MG63 (cell line): ENCODE measurements around the gene WDR90. TPM values are rescaled to one million over a fixed set of nuclear protein-coding genes. Genes with fewer than 3 reads are reported as not detected.

ENCODE experiments used
- DNase-seq: peaks from one replicate; pipeline ENCODE4 v3.0.0-alpha.2; 2020
- H3K27me3 ChIP-seq: fragments of 250-450 bp; sonication (Bioruptor Pico); 2 replicates; pipeline ENCODE4 v1.5.1; 2020; ENCODE audit warnings: mild to moderate bottlenecking, moderate library complexity
- H3K36me3 ChIP-seq: fragments of 250-450 bp; sonication (Bioruptor Pico); 2 replicates; pipeline ENCODE4 v1.5.1; 2020; ENCODE audit warnings: mild to moderate bottlenecking, moderate library complexity
- H3K4me3 ChIP-seq: fragments of 250-450 bp; sonication (Bioruptor Pico); 2 replicates; pipeline ENCODE4 v1.5.1; 2020; ENCODE audit warnings: mild to moderate bottlenecking, moderate library complexity
- H3K9me3 ChIP-seq: fragments of 250-450 bp; sonication (Bioruptor Pico); 2 replicates; pipeline ENCODE4 v1.5.1; 2020; ENCODE audit warnings: mild to moderate bottlenecking, moderate library complexity
- total RNA-seq: library from RNA; depleted of rRNA; stranded (reverse); fragments of >200 nt; shearing (Covaris generic); gene quantifications from 2 replicates; pipeline ENCODE4 v1.2.3, GENCODE V29; 2014; ENCODE audit warnings: low replicate concordance

Gene WDR90
- total RNA-seq, 1 experiment from 2014 or later: 17.3 TPM

DNA sequence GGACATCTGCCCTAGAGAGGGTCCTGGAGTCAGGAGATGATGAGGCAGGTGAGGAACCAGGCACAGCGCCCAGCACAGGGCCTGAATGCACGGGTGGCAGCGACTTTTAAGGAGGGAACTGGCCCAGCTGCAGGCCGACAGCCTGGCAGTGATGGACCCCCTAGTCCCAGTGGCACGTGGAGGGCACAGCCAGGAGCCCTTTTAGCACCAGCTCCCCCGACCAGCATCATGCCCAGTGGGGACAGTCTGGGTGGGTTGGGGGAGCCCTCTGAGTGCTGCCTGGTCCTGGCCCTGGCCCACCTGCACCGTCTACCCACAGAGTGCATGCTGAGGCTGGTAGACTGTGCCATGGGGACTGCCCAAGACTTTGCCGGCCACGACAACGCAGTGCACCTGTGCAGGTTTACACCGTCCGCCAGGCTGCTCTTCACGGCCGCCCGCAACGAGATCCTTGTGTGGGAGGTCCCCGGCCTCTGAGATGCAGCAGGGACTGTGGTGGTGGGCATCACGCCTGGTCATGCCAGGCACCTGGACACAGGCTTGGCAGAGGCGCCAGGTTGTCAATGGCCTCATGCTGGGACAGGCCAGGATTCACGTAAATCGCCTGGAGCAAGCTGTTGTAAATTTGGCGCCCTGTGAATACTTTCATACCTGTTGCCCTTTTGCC lies 18.1 kb downstream of the WDR90 start:
- Histone ChIP-seq H3K9me3 (no peaks in the 10 kb centered on the region), H3K36me3 (peaks cover 49% of the 10 kb centered on the region), H3K27me3 (no peaks in the 10 kb centered on the region), H3K4me3 (peak overlapping the region; percentile 96)
- DNase-seq: no peak

GRCh38 chr16:667780-668518 lies 18.8 kb downstream of the WDR90 start, which contains the start of gene RHOT2:
Gene RHOT2, plus strand, starts transcription at chr16:668132. Its CDS starts 68 bp downstream, at chr16:668200.
- peaks cover 55% of the 10 kb centered on the region for H3K36me3 ChIP-seq
- no peaks in the 10 kb centered on the region for H3K27me3 ChIP-seq
- peak; percentile 96 for DNase-seq
- H3K9me3 ChIP-seq: no peaks in the 10 kb centered on the region
- peak within 1 kb of the TSS; percentile 96 for H3K4me3 ChIP-seq

GRCh38 chr16:668519-669171 lies 19.5 kb downstream of the WDR90 start:
- peak overlapping the region; percentile 96 for H3K4me3 ChIP-seq
- H3K36me3 ChIP-seq: peaks cover 59% of the 10 kb centered on the region
- H3K27me3 ChIP-seq: no peaks in the 10 kb centered on the region
- H3K9me3 ChIP-seq: no peaks in the 10 kb centered on the region
- DNase-seq: no peak

DNA sequence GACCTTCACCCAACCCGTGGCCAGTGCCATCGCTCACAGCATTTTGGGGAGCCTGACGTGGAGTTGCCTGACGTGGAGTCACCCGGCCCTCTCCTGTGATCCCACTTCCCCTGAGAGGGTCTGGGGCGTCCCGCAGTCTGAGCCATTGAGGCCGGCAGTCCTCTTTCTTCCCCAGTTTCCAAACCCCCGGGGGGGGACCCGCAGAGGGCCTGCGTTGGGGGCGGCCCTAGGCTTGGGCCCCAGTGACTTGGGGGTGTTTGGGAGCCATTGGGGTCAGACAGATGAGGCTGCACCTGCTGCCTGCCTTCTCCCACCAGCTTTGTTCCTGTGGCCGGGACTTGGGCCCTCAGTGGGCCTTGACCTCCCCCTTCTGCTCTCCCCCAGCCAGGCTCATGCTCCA lies 20.5 kb downstream of the WDR90 start:
- H3K9me3 ChIP-seq: no peaks in the 10 kb centered on the region
- no peaks in the 10 kb centered on the region for H3K27me3 ChIP-seq
- H3K36me3 ChIP-seq: peaks cover 63% of the 10 kb centered on the region
- no peak for DNase-seq
- H3K4me3 ChIP-seq: peak overlapping the region; percentile 96

- H3K4me3 ChIP-seq: no peak overlapping the region
- peaks cover 65% of the 10 kb centered on the region for H3K36me3 ChIP-seq
- H3K27me3 ChIP-seq: no peaks in the 10 kb centered on the region
- no peak for DNase-seq
- H3K9me3 ChIP-seq: no peaks in the 10 kb centered on the region
Measured at GRCh38 chr16:670485-671352, 21.6 kb downstream of the WDR90 start.

- peaks cover 65% of the 10 kb centered on the region for H3K36me3 ChIP-seq
- no peaks in the 10 kb centered on the region for H3K27me3 ChIP-seq
- H3K4me3 ChIP-seq: no peak overlapping the region
- no peaks in the 10 kb centered on the region for H3K9me3 ChIP-seq
- no peak for DNase-seq
Measured at GRCh38 chr16:671353-672131, 22.4 kb downstream of the WDR90 start.

- Histone ChIP-seq H3K9me3 (no peaks in the 10 kb centered on the region), H3K27me3 (no peaks in the 10 kb centered on the region), H3K36me3 (peaks cover 63% of the 10 kb centered on the region), H3K4me3 (no peak overlapping the region)
- DNase-seq: no peak
Measured at GRCh38 chr16:672371-672770, 23.2 kb downstream of the WDR90 start.

DNA sequence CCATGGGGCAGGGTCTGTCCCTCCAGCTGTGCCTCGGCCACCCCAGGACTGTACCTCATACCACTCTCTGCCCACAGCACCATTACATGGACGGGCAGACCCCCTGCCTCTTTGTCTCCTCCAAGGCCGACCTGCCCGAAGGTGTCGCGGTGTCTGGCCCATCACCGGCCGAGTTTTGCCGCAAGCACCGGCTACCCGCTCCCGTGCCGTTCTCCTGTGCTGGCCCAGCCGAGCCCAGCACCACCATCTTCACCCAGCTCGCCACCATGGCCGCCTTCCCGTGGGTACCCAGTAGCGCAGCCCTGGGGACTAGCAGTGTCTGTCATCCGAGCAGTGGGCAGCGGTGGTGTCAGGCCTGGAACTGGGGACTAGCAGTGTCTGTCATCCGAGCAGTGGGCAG lies 23.7 kb downstream of the WDR90 start:
- H3K36me3 ChIP-seq: peaks cover 59% of the 10 kb centered on the region
- no peak overlapping the region for H3K4me3 ChIP-seq
- H3K27me3 ChIP-seq: no peaks in the 10 kb centered on the region
- no peak for DNase-seq
- no peaks in the 10 kb centered on the region for H3K9me3 ChIP-seq

DNA sequence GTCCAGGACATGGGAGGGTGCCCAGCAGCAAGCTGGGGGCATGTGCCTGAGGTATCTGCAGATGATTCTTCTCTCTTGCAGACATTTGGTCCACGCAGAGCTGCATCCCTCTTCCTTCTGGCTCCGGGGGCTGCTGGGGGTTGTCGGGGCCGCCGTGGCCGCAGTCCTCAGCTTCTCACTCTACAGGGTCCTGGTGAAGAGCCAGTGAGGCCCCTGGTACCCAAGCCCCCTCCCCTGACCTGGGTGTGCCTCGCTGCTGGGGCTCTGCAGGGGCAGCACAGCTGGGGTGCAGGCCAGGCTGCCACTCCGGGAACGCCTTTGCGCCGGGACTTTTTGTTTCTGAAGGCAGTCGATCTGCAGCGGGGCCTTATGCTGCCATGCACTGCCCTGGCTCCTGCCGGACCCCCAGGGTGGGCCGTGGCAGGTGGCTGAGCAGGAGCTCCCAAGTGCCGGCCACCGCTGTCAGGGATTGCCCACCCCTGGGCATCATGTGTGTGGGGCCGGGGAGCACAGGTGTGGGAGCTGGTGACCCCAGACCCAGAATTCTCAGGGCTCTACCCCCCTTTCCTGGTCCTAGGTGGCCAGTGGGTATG lies 24.3 kb downstream of the WDR90 start:
- Histone ChIP-seq H3K27me3 (no peaks in the 10 kb centered on the region), H3K36me3 (peaks cover 55% of the 10 kb centered on the region), H3K4me3 (no peak overlapping the region), H3K9me3 (no peaks in the 10 kb centered on the region)
- DNase-seq: no peak

GRCh38 chr16:674214-674881 lies 25.2 kb downstream of the WDR90 start:
- no peaks in the 10 kb centered on the region for H3K9me3 ChIP-seq
- H3K4me3 ChIP-seq: no peak overlapping the region
- H3K27me3 ChIP-seq: no peaks in the 10 kb centered on the region
- peaks cover 49% of the 10 kb centered on the region for H3K36me3 ChIP-seq
- DNase-seq: no peak

GRCh38 chr16:674968-675883 lies 26.1 kb downstream of the WDR90 start, which contains the start of gene RHBDL1:
Gene RHBDL1, plus strand, starts transcription at chr16:675671. Its CDS starts 120 bp downstream, at chr16:675791.
- no peak within 1 kb of the TSS for H3K4me3 ChIP-seq
- H3K9me3 ChIP-seq: no peaks in the 10 kb centered on the region
- no peak for DNase-seq
- H3K36me3 ChIP-seq: peaks cover 40% of the 10 kb centered on the region
- no peaks in the 10 kb centered on the region for H3K27me3 ChIP-seq

GRCh38 chr16:675884-676564 lies 26.9 kb downstream of the WDR90 start:
- Histone ChIP-seq H3K9me3 (no peaks in the 10 kb centered on the region), H3K4me3 (no peak overlapping the region), H3K27me3 (no peaks in the 10 kb centered on the region), H3K36me3 (peaks cover 33% of the 10 kb centered on the region)
- no peak for DNase-seq

- no peak overlapping the region for H3K4me3 ChIP-seq
- H3K27me3 ChIP-seq: no peaks in the 10 kb centered on the region
- no peak for DNase-seq
- peaks cover 34% of the 10 kb centered on the region for H3K36me3 ChIP-seq
- no peaks in the 10 kb centered on the region for H3K9me3 ChIP-seq
Measured at GRCh38 chr16:676565-676902, 27.4 kb downstream of the WDR90 start.

- no peak for DNase-seq
- no peak overlapping the region for H3K4me3 ChIP-seq
- no peaks in the 10 kb centered on the region for H3K9me3 ChIP-seq
- H3K36me3 ChIP-seq: peaks cover 36% of the 10 kb centered on the region
- no peaks in the 10 kb centered on the region for H3K27me3 ChIP-seq
Measured at GRCh38 chr16:676913-677312, 27.7 kb downstream of the WDR90 start.
